HT-29 (cell line): ENCODE data around the gene NCF2. TPM values are rescaled to one million over a fixed set of nuclear protein-coding genes. Genes with fewer than 3 reads are reported as not detected.
A peak's percentile ranks its signal among the peaks of the same experiment; 100 is the strongest.
"Not testable (repeated sequence)": the region's sequence is repeated elsewhere in the genome, so short reads cannot be mapped to it uniquely, and the experiment has no call there.

ENCODE experiments used
- DNase-seq: peaks from one replicate; pipeline ENCODE4 v3.0.0-alpha.2; 2015; ENCODE audit warnings: low spot score
- total RNA-seq: library from RNA; depleted of rRNA; stranded (reverse); fragments of >200 nt; shearing (Covaris generic); gene quantifications from 2 replicates; pipeline ENCODE4 v1.2.3, GENCODE V29; 2014; rRNA removed

The NCF2 gene, protein sequence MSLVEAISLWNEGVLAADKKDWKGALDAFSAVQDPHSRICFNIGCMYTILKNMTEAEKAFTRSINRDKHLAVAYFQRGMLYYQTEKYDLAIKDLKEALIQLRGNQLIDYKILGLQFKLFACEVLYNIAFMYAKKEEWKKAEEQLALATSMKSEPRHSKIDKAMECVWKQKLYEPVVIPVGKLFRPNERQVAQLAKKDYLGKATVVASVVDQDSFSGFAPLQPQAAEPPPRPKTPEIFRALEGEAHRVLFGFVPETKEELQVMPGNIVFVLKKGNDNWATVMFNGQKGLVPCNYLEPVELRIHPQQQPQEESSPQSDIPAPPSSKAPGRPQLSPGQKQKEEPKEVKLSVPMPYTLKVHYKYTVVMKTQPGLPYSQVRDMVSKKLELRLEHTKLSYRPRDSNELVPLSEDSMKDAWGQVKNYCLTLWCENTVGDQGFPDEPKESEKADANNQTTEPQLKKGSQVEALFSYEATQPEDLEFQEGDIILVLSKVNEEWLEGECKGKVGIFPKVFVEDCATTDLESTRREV
- total RNA-seq, result 0.34 and 1.6 TPM in 2 replicates

GRCh38 chr1:183590244-183591191, at the start of gene NCF2:
NCF2 (minus strand) TSS chr1:183590459; CDS start chr1:183590329, 130 bp downstream.
- DNase-seq, result peak; percentile 15

DNA sequence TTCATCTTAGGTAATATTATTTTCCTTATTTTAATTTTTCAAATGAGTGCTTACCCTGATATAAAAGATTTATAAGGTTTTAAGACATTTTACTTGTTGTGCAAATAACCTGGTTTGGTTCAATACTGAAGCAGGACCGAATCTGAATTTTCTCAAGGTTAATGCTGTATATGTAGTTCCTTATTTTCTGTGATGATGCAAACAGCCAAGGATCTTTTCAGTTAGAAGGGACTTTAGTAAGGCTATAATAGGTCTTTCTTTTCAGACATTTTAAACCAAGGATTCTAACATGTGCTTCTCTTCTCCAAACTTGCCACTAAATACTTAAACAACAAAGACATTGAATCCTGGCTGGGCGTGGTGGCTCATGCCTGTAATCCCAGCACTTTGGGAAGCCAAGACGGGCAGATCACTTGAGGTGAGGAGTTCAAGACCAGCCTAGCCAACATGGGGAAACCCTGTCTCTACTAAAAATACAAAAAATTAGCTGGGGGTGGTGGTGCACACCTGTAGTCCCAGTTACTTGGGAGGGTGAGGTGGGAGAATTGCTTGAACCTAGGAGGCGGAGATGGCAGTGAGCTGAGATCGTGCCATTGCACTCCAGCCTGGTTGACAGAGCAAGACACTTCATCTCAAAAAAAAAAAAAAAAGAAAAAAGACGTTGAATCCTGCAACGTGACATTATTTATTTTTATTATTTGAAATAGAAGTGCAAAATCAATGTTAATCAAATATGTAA, 48.6 kb upstream of the NCF2 start:
- DNase-seq, result no peak

- DNase-seq, result no peak
Measured at GRCh38 chr1:183636783-183637182, 46.5 kb upstream of the NCF2 start.

DNA sequence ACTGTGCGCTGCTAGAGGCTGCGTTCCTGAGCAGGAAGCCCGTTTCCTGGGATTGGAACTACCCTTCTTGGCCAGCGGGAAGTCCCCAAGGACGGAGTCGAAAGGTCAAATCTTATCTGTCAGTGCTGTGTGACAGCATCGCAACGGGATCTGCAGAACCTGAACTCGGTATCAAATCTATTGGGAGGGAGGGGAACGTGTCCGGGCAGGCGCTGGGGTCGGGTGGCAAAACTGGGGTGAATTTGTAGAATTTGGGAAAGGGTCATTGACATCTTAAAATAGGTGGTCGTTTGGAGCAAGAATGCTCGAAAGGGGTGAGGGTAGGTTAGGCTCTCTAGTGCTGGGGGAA, 46.0 kb upstream of the NCF2 start:
- no peak for DNase-seq

DNA sequence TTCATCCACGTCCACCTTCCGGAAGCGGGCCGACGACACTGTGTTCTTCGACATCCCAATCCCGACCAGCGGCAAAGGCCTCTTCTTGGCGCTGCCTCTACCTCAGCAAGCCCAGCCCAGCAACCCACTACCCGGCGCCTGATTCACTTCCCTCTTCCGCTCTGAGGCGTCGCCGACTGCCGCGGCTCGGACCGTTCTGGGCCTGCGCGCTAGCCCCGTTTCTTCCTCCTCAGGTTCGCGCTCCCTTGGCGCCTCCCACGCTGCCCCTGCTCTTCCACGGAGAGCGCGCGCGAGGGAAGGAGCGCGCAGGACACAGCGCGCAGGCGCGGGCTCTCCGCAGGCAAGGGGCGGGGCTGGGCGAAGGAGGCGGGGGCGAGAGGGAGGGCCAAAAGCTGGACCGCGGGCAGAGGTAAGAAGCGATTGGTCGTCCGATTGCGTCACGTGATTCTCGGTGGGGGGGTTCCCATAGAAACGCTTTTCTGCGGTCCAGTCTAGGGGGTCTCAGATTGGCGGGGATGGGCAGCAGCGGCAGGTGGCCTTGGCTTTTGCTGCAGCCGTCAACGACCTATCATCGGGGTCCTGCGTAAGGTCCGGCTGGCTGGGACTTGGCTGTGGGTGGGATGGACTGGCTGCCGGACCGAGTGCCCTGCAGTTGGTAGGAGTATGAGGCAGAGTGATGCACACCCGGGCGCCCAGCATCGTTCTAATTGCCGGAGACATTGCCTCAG, 45.5 kb upstream of the NCF2 start, which contains the start of gene ARPC5:
ARPC5 (minus strand) TSS at position 178 of the 728 bp plus-strand sequence; CDS start at position 54, 124 bp downstream.
- peak; percentile 95 for DNase-seq

DNA sequence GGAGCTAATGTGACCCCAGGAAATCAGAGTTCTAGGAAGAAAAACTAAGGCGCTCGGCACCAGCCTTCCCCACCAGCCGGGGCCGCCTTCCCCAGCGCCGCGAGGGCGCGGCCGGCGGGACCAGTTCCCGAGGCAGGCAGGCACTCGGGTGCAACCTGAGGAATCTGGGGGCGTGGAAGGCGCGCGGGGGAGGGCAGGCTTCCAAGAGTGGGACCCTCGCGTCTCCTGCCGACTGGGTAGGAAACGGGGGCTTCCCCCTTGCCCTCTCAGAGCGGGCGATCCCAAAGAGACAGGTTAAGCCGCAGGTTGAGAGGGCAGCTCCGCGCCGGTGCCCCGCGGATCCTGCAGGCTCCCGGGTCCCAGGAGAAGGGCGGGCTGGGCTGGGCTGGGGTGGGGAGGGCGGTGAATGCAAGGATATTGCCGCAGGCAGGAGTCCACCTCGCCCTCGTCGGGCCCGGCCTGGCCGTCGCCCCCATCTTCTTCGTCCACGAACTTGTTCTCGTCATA, 44.9 kb upstream of the NCF2 start:
- DNase-seq, result peak; percentile 40

- DNase-seq, result no peak
Measured at GRCh38 chr1:183634429-183635065, 44.3 kb upstream of the NCF2 start.

DNA sequence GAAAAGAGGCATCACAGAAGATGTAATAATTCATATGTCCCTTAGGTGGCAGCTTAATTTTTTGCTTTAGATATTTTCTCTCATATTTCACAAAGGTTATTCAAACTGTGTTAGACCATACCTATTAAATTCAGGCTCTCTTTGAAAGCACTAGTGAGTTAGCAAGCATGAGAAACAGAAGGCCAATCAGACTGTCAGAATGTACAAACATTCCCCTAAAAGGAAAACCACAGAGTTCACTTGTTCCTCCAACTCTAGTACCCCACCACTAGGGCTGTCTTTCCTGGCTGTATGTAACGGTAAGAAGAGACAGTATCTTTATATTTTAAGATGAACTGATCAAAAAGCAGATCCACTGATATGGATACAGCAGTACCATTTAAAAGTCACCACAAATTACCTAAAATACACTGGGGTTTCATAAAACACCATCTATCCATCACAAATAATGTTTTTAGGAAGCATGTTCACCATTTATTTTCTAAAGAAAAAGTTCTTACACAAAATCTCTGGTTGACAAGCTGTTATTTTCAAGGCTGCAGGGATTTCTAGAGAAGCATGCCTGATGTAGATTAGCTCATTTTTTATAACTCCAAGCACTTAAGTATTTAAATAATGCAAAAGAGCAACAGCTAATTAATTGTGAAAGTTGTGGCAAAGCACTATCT, 43.6 kb upstream of the NCF2 start:
- peak; percentile 64 for DNase-seq

- DNase-seq, result no peak
Measured at GRCh38 chr1:183632964-183633363, 42.7 kb upstream of the NCF2 start.

DNA sequence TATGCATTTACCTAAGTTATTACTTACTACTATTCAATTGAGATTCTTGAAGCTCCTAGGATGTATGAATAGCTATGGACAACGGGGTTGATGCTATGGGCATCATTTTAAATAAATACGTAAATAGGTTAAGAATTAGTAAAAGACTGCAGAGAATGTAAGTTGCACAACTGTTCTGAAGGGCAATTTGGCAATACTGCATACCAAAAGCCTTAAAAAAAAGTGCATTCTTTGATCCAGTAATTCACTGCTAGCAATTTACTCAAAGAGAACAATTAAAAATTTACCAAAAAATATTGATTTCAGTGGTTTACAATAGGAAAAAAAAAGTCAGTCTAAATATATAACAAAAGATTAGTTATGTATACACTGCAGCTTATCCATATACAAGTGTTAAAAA, 41.9 kb upstream of the NCF2 start:
- no peak for DNase-seq

DNA sequence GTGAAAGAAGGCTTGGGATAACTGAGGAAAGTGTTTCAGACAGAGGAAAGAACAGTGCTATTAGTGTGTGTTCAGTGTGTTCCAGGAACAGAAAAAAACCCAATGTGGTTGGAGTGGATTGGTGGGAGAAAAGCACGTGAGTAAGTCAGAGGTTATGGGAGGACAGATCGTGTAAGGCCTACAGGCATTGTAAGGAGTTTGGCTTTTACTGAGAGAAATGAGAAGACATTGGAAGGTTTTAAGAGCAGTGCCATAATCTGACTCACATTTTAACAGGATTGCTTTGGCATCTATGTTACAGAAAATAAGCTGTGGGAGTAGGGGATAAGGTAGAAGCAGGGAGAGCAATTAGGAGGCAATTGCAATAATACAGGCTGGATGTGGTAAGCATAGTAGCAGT, 40.5 kb upstream of the NCF2 start:
- DNase-seq, result no peak

DNA sequence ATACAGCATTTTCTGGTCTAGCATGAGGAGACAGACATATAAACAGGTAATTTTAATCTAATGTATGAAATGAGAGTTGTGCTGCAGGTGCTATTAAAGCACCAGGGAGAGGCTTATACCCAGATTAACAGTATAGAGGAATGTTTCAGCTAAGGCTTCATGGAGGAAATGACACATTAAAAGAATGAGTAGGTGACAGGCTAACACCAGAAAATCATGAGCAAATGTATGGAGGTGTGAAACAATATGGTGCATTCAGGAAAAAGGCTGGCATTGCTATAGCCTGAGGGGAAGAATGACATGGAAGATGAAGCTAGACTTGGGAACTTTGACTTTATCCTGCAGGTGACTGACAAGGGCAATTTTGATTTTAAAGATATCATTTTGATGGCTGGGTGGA, 38.3 kb upstream of the NCF2 start:
- no peak for DNase-seq

GRCh38 chr1:183626236-183626635, 36.0 kb upstream of the NCF2 start:
- DNase-seq, result not testable (repeated sequence)

GRCh38 chr1:183622884-183623785, 32.9 kb upstream of the NCF2 start:
- peak; percentile 73 for DNase-seq

DNA sequence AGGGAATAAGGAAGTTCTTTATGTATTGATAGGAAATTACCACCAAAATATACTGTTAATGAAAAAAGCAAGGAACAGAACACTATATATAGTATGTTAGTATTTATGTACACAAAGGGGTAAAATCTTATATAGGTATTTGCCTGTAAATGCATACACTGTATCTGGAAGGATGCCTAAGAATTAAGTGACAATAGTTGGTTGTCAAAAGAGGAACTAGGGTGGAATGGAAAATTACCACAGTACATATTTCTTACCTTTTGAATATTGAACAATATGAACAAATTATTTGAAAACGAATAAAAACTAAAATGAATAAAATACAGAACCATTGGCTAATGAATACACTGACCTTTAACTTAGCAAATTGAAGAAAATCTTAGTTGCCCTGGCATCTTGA, 31.8 kb upstream of the NCF2 start:
- no peak for DNase-seq

- DNase-seq, result no peak
Measured at GRCh38 chr1:183620311-183620710, 30.1 kb upstream of the NCF2 start.

DNA sequence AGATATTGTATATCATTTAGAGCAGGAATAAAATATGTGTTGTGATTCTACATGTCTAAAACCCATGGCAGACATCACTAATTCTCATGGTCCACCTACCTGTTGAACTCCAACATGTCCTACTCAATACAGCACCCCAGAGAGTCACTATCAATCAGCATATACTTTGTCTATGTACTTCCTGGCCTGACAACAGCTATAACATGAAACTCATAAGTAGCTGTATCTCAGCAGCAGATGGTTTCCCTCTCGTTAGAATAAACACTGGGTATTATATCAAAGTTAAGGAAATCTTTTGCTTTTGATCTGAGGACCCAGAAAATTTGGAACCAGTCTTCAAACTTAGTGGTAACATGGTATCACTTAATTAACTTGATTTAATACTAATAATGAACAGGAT, 29.5 kb upstream of the NCF2 start:
- DNase-seq, result no peak

GRCh38 chr1:183618202-183618601, 27.9 kb upstream of the NCF2 start:
- DNase-seq, result not testable (repeated sequence)
